ENCODE measurements around the gene PGF.

The PGF gene

DNA sequence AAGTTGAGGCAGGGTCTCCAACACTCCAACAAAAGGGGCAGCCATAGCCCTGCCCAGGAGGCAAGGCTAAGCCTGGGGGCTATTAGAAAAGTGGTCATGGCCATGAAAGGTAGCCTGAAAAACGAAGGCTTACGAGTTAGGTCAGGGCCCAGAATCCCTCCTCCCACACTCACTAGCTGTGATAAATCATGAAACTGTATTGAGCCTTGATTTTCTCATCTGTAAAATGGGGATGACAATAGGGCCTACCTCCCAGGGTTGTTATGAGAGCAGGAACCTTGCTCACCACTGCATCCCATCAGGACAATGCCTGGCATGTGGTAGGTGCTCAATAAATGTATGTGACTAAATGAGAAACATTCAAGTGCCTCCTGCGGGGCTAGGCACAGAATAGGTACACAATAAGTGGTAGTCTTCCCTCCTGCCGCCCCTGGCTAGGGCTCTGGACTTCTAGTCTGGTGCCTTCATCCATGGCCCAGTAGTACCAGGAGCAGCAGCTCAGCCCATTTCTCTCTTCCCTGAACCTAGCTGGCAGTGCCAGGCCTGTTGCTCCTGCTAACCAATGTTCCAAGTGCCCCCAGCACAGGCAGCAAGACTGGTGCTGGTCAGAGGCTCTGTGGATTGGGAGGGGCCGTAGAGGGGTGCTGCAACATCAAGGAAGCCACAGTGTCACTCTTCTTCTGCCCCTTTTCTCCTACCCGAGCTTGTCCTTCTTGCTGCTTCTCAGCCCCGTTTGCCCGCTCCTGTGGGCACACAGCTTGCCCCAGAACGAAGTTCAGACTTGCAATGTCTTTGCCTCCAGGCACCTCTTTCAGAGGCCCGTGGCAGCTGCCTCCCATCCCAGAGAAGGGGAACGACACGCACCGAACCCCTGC is 7.8 kb downstream of the PGF start:
- no peak overlapping the region for H3K4me3 ChIP-seq (replicated peaks; ENCODE audit: low read depth, low read length)
- TF ChIP-seq, protein P1, sequence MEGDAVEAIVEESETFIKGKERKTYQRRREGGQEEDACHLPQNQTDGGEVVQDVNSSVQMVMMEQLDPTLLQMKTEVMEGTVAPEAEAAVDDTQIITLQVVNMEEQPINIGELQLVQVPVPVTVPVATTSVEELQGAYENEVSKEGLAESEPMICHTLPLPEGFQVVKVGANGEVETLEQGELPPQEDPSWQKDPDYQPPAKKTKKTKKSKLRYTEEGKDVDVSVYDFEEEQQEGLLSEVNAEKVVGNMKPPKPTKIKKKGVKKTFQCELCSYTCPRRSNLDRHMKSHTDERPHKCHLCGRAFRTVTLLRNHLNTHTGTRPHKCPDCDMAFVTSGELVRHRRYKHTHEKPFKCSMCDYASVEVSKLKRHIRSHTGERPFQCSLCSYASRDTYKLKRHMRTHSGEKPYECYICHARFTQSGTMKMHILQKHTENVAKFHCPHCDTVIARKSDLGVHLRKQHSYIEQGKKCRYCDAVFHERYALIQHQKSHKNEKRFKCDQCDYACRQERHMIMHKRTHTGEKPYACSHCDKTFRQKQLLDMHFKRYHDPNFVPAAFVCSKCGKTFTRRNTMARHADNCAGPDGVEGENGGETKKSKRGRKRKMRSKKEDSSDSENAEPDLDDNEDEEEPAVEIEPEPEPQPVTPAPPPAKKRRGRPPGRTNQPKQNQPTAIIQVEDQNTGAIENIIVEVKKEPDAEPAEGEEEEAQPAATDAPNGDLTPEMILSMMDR (IDR thresholded peaks at IDR 0.05; ENCODE audit: low read depth, low read length, missing control alignments), result no peak
- DNase-seq (ENCODE audit: extremely low read depth, low read depth), result no peak

DNA sequence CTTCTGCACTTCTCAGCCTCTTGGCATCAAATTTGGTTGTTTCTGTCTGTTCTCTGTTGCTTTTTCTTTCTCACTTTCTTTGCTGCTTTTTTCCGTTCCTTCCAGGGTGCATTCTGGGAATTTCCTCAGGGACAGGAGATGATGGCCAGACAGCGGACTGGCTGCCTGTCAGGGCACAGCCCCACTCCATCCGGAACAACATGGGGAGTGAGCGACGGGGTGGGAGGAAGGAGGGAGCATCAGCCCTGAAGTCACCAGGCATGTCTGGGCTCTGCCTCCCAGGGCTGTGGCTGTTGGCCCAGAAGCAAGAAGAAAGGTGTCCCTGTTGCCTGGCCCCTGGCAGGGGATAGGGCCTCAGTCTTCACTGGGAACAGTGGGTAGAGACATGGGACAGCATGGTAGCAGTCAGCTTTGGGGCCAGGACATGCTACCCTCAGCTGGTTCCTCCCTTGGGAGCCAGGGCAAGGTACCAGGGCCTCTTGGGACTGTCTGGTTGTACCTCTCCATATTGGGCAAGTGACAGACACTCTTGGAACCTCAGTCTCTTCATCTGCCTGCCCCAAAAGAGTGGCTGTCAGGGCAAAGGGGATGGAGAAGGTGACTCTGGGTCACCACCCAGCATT is 8.6 kb downstream of the PGF start:
- H3K4me3 ChIP-seq (replicated peaks; ENCODE audit: low read depth, low read length), result no peak overlapping the region
- no peak for DNase-seq (ENCODE audit: extremely low read depth, low read depth)

DNA sequence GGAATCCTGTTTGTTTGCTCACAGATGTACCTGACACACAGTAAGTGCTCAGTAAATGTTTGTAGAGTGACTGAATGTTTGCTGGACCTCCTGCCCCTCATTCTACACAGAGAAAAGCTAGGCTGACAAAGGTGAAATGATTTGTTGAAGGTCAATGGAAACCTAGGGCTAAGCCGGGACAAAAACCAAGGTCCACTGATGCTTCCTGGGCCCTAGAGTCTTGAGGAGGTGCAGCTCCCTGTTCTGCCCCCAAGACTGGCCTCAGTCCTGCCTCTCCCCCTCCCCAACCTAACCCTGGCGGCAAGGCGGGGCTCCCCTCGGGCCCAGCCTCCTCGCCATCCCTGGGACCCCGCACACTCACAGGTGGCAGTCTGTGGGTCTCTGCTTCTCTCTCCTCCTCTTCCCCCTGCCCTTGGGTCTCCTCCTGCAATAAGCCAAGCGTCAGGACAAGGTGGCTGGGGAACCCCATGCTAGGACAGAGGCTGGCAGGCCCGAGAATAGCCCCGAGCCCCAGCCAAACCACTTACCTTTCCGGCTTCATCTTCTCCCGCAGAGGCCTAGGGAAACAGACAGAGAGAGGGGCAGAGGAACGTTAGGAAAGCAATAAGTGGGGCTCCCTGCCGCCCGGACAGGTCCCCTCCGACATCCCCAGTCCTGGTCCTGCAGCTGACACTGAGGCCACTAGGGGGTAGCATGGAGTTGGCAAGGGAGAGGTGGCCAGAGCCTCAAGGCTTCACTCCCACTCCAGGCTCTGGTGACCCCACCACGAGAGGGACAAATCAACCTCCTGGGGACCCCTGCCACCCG is 9.3 kb downstream of the PGF start:
- TF ChIP-seq, protein P1 (IDR thresholded peaks at IDR 0.05; ENCODE audit: low read depth, low read length, missing control alignments), result peak; percentile 95
- H3K4me3 ChIP-seq (replicated peaks; ENCODE audit: low read depth, low read length), result no peak overlapping the region
- no peak for DNase-seq (ENCODE audit: extremely low read depth, low read depth)

More for the DNA sequence above, 8.6 kb downstream of the PGF start:
- TF ChIP-seq, protein P1 (IDR thresholded peaks at IDR 0.05; ENCODE audit: low read depth, low read length, missing control alignments), result no peak

DNA sequence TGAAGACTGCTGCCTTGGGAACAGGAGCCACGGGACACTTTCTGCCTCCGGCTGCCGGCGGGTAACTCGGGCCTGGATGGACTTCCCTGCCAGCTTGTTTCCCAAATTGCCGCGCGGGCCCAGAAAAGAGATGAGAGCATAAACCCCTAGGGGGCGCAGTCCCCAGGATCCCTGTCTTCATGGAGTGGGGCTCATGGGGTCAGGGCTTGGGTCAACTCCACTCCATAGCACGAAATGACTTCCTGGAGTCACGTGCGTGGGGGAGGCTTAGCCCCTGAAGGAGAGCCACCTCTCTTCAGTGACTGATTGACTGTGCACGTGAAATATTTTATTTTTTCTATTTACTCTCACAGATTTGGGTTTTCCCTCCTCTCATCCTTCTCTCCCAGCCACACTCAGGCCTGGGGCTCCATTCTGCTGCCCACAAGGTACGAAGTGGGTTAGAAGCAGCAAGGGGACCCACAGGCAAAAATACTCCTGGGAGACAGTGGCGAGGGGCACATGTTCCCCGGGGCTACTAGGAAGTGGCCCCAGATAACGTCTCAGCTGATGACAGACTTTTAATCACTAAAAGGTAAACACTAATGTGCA is 10.0 kb downstream of the PGF start:
- no peak for DNase-seq (ENCODE audit: extremely low read depth, low read depth)
- H3K4me3 ChIP-seq (replicated peaks; ENCODE audit: low read depth, low read length), result no peak overlapping the region
- TF ChIP-seq, protein P1 (IDR thresholded peaks at IDR 0.05; ENCODE audit: low read depth, low read length, missing control alignments), result peak; percentile 70

DNA sequence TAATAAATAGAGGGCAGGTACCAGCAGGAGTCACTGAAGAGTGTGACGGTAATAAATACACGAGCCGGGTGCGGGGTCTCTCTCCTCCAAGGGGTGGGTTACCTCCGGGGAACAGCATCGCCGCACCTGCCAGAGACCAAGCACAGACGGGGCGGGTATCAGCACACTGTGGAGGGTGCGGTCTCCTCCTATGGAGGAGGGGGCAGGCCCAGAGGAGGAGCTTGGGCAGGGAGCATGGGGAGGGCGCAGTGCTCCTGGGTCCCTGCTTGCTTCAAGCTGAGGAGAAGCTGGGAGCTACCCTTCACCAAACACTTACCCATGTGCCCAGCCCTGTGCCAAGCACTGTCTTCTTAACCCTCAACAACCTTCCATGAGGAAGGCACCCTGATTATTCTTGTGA is 12.8 kb downstream of the PGF start:
- DNase-seq (ENCODE audit: extremely low read depth, low read depth), result no peak
- TF ChIP-seq, protein P1 (IDR thresholded peaks at IDR 0.05; ENCODE audit: low read depth, low read length, missing control alignments), result no peak
- no peak overlapping the region for H3K4me3 ChIP-seq (replicated peaks; ENCODE audit: low read depth, low read length)

DNA sequence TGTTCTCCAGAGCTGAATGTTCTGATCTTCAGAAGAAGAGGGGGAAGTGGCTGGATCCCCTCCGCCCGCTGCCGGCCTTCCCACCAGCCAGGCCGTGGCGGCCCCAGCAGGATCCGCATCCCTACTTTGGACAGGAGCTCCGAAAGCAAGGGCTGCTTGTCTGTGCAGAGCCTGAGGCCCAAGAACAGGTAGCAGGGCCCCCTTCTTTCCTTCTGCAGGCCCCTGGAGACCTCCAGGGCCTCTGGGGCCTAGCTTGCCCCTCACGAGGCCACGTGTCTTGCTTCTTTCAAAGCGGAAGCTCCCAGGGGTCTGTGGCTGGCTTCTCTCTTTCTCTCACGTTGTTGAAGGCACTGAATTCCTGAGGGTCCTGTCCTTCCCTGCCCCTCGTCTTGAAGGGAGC is 13.2 kb downstream of the PGF start:
- TF ChIP-seq, protein P1 (IDR thresholded peaks at IDR 0.05; ENCODE audit: low read depth, low read length, missing control alignments), result no peak
- DNase-seq (ENCODE audit: extremely low read depth, low read depth), result no peak
- no peak overlapping the region for H3K4me3 ChIP-seq (replicated peaks; ENCODE audit: low read depth, low read length)

All from HFF-Myc (cell line).